CD14-positive monocyte (primary cell): Measurements from ENCODE around the gene TMEM132C. TPM values are rescaled to one million over a fixed set of nuclear protein-coding genes. Genes with fewer than 3 reads are reported as not detected.

Experiments used
- DNase-seq, 3 donors: peaks; one replicate each; pipeline ENCODE4 v3.0.0-alpha.2; 2011 to 2022
- H2AFZ ChIP-seq: 2 replicates; pipeline ENCODE4 v1.6.0; 2012; ENCODE audit warnings: mild to moderate bottlenecking, low read depth, low read length, inconsistent platforms; ENCODE audit not compliant: insufficient read depth, poor library complexity, severe bottlenecking
- H3K27ac ChIP-seq, 2 donors: 1 replicate in 1 of 2; 2 replicates in 1 of 2; pipeline ENCODE4 v1.5.1; 2012 to 2013; ENCODE audit warnings: low read length in 2 of 2, control low read depth in 1 of 2, inconsistent platforms in 1 of 2, low read depth in 1 of 2, mild to moderate bottlenecking in 1 of 2
- H3K27me3 ChIP-seq, 2 donors: one replicate each; pipeline versions ENCODE4 v1.6.0 to v1.6.1; 2011 to 2013; ENCODE audit warnings: low read length in 2 of 2; ENCODE audit not compliant: control insufficient read depth in 2 of 2, insufficient read depth in 2 of 2
- H3K36me3 ChIP-seq, 2 donors: replicated peaks in 1 of 2; 1 replicate in 1 of 2; 2 replicates in 1 of 2; pipeline versions ENCODE4 v1.5.1 to v1.6.1; 2012 to 2013; ENCODE audit warnings: low read length in 2 of 2, control low read depth in 1 of 2, inconsistent platforms in 1 of 2, mild to moderate bottlenecking in 1 of 2; ENCODE audit not compliant: insufficient read depth in 2 of 2, control insufficient read depth in 1 of 2
- H3K4me1 ChIP-seq, 2 donors: 1 replicate in 1 of 2; 2 replicates in 1 of 2; pipeline versions ENCODE4 v1.5.1 to v1.6.1; 2012 to 2013; ENCODE audit warnings: low read length in 2 of 2, control low read depth in 1 of 2, inconsistent platforms in 1 of 2, mild to moderate bottlenecking in 1 of 2, moderate library complexity in 1 of 2; ENCODE audit not compliant: insufficient read depth in 2 of 2, control insufficient read depth in 1 of 2
- H3K4me2 ChIP-seq: replicated peaks from 2 replicates; pipeline ENCODE3; 2012; ENCODE audit warnings: low read length, moderate library complexity, mild to moderate bottlenecking; ENCODE audit not compliant: poor library complexity, severe bottlenecking; ENCODE audit errors: extremely low read depth
- H3K4me3 ChIP-seq, 3 experiments: fragments of 200-600 bp in 1 of 3; sonication (generic) in 1 of 3; replicated peaks in 1 of 3; 1 replicate in 2 of 3; 2 replicates in 1 of 3; pipeline ENCODE4 v1.5.1; 2011 to 2013; ENCODE audit warnings: low read length in 3 of 3, mild to moderate bottlenecking in 3 of 3, control low read depth in 2 of 3, low read depth in 2 of 3, inconsistent platforms in 1 of 3, moderate library complexity in 1 of 3
- H3K79me2 ChIP-seq: 2 replicates; pipeline ENCODE4 v1.6.0; 2012; ENCODE audit warnings: mild to moderate bottlenecking, control low read depth, inconsistent platforms, low read length, moderate library complexity; ENCODE audit not compliant: insufficient read depth
- H3K9ac ChIP-seq: 2 replicates; pipeline ENCODE4 v1.6.0; 2017; ENCODE audit warnings: low read length, mild to moderate bottlenecking; ENCODE audit not compliant: insufficient read depth, poor library complexity, severe bottlenecking
- H3K9me3 ChIP-seq, 2 donors: replicated peaks in 1 of 2; 1 replicate in 1 of 2; 2 replicates in 1 of 2; pipeline versions ENCODE4 v1.5.1 to v1.6.1; 2012 to 2013; ENCODE audit warnings: low read length in 2 of 2, control low read depth in 1 of 2; ENCODE audit not compliant: control insufficient read depth in 1 of 2, insufficient read depth in 1 of 2
- H4K20me1 ChIP-seq: 2 replicates; pipeline ENCODE4 v1.6.0; 2012; ENCODE audit warnings: mild to moderate bottlenecking, low read length, control low read depth, moderate library complexity; ENCODE audit not compliant: insufficient read depth
- H3K27ac Mint-ChIP-seq, 7 donors: one replicate each; pipeline ENCODE4 v1.8.0; 2020; ENCODE audit warnings: mild to moderate bottlenecking in 7 of 7, mixed read lengths in 7 of 7, moderate library complexity in 6 of 7, inconsistent platforms in 2 of 7
- H3K27me3 Mint-ChIP-seq, 3 donors: one replicate each; pipeline ENCODE4 v1.8.0; 2021 to 2022; ENCODE audit warnings: low read depth in 3 of 3, mild to moderate bottlenecking in 3 of 3, mixed read lengths in 3 of 3, moderate library complexity in 3 of 3, inconsistent platforms in 1 of 3
- H3K36me3 Mint-ChIP-seq, 2 donors: one replicate each; pipeline ENCODE4 v1.8.0; 2020; ENCODE audit warnings: mixed read lengths in 2 of 2, inconsistent platforms in 1 of 2, mild to moderate bottlenecking in 1 of 2
- H3K4me1 Mint-ChIP-seq: one replicate; pipeline ENCODE4 v1.8.0; 2020; ENCODE audit warnings: mild to moderate bottlenecking, mixed read lengths
- H3K4me3 Mint-ChIP-seq, 2 donors: one replicate each; pipeline ENCODE4 v1.8.0; 2020; ENCODE audit warnings: mild to moderate bottlenecking in 2 of 2, mixed read lengths in 2 of 2, moderate library complexity in 1 of 2
- H3K9me3 Mint-ChIP-seq, 7 donors: one replicate each; pipeline ENCODE4 v1.8.0; 2020 to 2022; ENCODE audit warnings: mixed read lengths in 7 of 7, mild to moderate bottlenecking in 6 of 7, moderate library complexity in 6 of 7, inconsistent platforms in 2 of 7
- CTCF ChIP-seq: fragments of 200-600 bp; IDR thresholded peaks from one replicate; pipeline ENCODE4 v1.8.0; 2022; ENCODE audit warnings: antibody characterized with exemption, mild to moderate bottlenecking
- WGBS: methylation state at CpG from one replicate; pipeline ENCODE4 v1.1.5; 2013; ENCODE audit warnings: missing lambda C conversion rate; ENCODE audit not compliant: insufficient coverage; 5-methylcytosine and 5-hydroxymethylcytosine counted together
- intact Hi-C, 2 donors: fragments of 100-400 bp; cut with micrococcal nuclease; formaldehyde crosslinking; loops; one replicate each; pipeline versions ENCODE4 v1.15.0 to v1.15.1; 2023
- polyA plus RNA-seq, 3 donors: library from polyadenylated mRNA; depleted of rRNA in 1 of 3; unstranded in 2 of 3; stranded (reverse) in 1 of 3; fragments of 300-500 nt in 2 of 3; fragments of >200 nt in 1 of 3; fragmentation: Illumina TruSeq in 2 of 3; gene quantifications; 1 replicate in 2 of 3; 2 replicates in 1 of 3; pipeline ENCODE4 v1.2.3, GENCODE V29; 2012 to 2021

Gene TMEM132C
- polyA plus RNA-seq, 3 donors = not detected

- intact Hi-C loops = no loop called here
- Histone ChIP-seq H3K79me2 (no peaks in the 10 kb centered on the region), H3K36me3 (no peaks in the 10 kb centered on the region), H3K4me2 (no peak overlapping the region), H3K27ac (no peak overlapping the region), H3K9me3 (peaks cover 10 to 16% of the 10 kb centered on the region in 2 donors), H2AFZ (no peak overlapping the region), H3K27me3 (no peaks in the 10 kb centered on the region), H3K4me3 (no peak overlapping the region), H4K20me1 (no peaks in the 10 kb centered on the region), H3K4me1 (no peaks in the 10 kb centered on the region), H3K9ac (no peak overlapping the region)
- no peak for TF ChIP-seq CTCF
- H3K36me3 Mint-ChIP-seq = no peaks in the 10 kb centered on the region
- 80% methylated on average over 1 of the region's 1 CpG for WGBS
- no peak for DNase-seq
- H3K27ac Mint-ChIP-seq = peak overlapping the region in 1 of 7 donors; percentile 46
- peaks cover 0 to 2% (median 0%) of the 10 kb centered on the region in 3 donors for H3K27me3 Mint-ChIP-seq
- no peaks in the 10 kb centered on the region for H3K4me1 Mint-ChIP-seq
- H3K4me3 Mint-ChIP-seq = no peak overlapping the region
- peaks cover 5 to 34% (median 18%) of the 10 kb centered on the region in 7 donors for H3K9me3 Mint-ChIP-seq
Observed at GRCh38 chr12:128557231-128557630, 290.3 kb downstream of the TMEM132C start.

- Histone ChIP-seq H3K27me3 (no peaks in the 10 kb centered on the region), H3K4me3 (no peak overlapping the region), H4K20me1 (no peaks in the 10 kb centered on the region), H2AFZ (no peak overlapping the region), H3K9me3 (peaks cover 3 to 15% of the 10 kb centered on the region in 2 donors), H3K4me2 (no peak overlapping the region), H3K36me3 (no peaks in the 10 kb centered on the region), H3K79me2 (no peaks in the 10 kb centered on the region), H3K27ac (no peak overlapping the region), H3K4me1 (no peaks in the 10 kb centered on the region), H3K9ac (no peak overlapping the region)
- 86% methylated on average over 2 of the region's 3 CpGs for WGBS
- H3K36me3 Mint-ChIP-seq = no peaks in the 10 kb centered on the region
- H3K4me1 Mint-ChIP-seq = no peaks in the 10 kb centered on the region
- intact Hi-C loops = no loop called here
- H3K27ac Mint-ChIP-seq = no peak overlapping the region
- no peak overlapping the region for H3K4me3 Mint-ChIP-seq
- H3K27me3 Mint-ChIP-seq = no peaks in the 10 kb centered on the region
- peaks cover 1 to 10% (median 4%) of the 10 kb centered on the region in 7 donors for H3K9me3 Mint-ChIP-seq
- no peak for DNase-seq
- TF ChIP-seq CTCF = no peak
Observed at GRCh38 chr12:128564956-128565355, 298.0 kb downstream of the TMEM132C start.
